GM19467 (cell line): ENCODE data around the gene PEAR1.

Source experiments
- ATAC-seq: cut with Tn5 transposase; IDR thresholded peaks from one replicate; pipeline ENCODE4 v1.9.1; 2021; ENCODE audit warnings: mild to moderate bottlenecking, moderate library complexity; ENCODE audit not compliant: unreplicated experiment

PEAR1 gene

GRCh38 chr1:156882543-156882942 is 11.0 kb upstream of the PEAR1 start:
- ATAC-seq: no peak

DNA sequence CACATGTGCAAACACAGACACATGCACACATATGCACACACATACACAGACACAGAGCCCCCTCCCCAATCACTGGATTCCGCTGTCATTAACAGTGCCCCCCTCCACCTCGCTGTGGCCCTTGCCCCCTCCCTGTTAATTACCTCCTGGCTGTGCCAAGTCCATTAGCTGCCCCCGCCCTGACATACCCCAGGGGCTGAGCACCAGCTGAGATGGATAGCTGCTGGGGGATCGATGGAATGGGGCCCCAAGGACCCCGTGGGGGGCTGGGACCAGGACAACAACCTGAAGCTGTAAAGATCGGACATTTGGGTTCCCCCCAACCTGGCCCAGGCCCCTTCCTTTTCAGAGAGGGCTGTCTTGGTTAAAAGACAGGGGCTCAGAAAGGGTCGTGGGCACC is 9.6 kb upstream of the PEAR1 start:
- no peak for ATAC-seq

GRCh38 chr1:156884560-156885184 is 8.8 kb upstream of the PEAR1 start:
- no peak for ATAC-seq

DNA sequence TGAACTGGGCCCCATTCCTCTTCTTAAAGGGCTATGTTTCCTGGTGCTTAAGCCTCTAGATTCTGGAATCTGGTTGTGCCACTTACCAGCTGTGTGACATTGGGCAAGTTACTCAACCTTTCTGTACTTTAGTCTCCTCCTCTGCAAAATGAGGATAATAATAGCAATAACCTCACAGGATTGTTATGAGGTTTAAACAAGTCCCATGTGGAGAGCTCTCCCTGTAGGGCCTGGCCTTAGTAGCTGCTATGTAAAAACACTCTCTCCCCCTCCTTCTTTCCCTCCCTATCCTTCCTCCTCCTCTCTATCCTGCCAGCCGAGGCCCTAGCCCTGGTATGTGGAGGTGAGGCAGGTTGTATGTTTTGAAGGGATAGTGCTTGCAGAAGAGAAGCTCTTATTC is 8.2 kb upstream of the PEAR1 start:
- no peak for ATAC-seq

DNA sequence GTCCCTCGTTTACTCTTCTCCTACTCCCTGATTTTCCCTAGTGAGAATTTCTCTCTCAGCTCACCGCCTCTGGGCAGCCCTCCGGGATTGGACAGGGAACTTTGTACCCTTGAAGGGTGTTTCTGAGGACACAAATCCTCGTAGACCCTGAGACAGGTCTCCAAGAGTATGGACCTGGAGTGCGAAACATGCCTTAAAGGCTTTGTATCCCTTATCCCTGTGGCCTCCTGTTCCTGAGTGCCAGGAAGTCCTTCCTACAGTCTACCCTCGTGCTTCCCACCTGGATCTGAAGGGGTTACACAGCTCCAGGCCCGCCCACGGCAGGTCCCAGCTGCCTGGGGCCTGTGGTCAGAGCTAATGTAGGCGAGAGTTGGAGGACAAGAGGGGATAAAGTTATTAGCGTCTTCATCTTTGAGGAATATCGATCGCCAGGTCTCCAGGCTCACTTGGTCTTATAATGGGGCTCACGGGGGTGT is 7.6 kb upstream of the PEAR1 start:
- ATAC-seq: no peak

- no peak for ATAC-seq
Observed at GRCh38 chr1:156886583-156887281, 6.8 kb upstream of the PEAR1 start.

- no peak for ATAC-seq
Observed at GRCh38 chr1:156887317-156887716, 6.2 kb upstream of the PEAR1 start.

GRCh38 chr1:156887734-156888133 is 5.8 kb upstream of the PEAR1 start:
- ATAC-seq: no peak

GRCh38 chr1:156889802-156890580 is 3.5 kb upstream of the PEAR1 start:
- no peak for ATAC-seq

- ATAC-seq: no peak
Observed at GRCh38 chr1:156892190-156893047, 1.1 kb upstream of the PEAR1 start.

DNA sequence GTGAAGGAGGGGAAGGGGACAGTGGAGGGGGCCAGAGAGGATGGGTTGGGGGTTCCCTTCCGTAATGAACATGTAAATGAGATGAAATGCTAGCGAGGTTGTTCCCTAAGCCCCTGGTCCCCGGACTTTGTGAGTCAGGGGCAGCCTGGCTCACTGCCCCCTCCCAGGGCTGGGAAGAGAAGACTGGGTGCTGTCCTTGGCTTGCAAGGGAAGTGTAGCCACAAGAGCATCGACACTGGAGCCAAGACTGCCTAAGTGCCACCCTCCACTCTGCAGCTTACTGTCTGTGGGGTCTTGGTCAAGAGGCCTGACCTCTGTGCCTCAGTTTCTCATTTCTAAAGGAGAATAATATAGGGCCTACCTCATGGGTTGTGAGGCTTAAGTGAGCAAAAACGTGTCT is 483 bp downstream of the PEAR1 start:
- no peak for ATAC-seq

- no peak for ATAC-seq
Observed at GRCh38 chr1:156894711-156895454, 1.4 kb downstream of the PEAR1 start.

- no peak for ATAC-seq
Observed at GRCh38 chr1:156895455-156895812, 1.9 kb downstream of the PEAR1 start.

- ATAC-seq: no peak
Observed at GRCh38 chr1:156895927-156896326, 2.4 kb downstream of the PEAR1 start.

GRCh38 chr1:156896490-156897033 is 3.0 kb downstream of the PEAR1 start:
- no peak for ATAC-seq

GRCh38 chr1:156897078-156897825 is 3.7 kb downstream of the PEAR1 start:
- no peak for ATAC-seq

DNA sequence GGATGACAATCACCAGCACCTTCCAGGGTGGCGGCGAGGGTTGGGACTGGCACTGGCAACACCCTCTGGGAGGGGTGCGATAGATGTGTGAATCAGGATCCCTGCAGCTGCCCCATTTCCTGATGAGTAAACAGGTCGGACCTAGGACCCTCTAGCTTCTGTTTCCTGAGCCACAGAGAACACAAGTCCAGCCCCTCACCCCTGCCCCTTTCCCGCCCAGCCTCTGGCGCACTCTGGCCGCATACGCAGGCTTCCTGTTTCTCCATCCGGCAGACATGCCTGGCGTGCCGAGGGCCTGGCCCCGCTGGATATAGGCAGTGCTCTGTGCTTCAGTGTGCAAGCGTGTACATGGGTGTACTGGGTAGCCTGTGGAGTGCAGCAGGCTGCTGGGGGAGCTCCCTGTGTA is 4.6 kb downstream of the PEAR1 start:
- no peak for ATAC-seq

DNA sequence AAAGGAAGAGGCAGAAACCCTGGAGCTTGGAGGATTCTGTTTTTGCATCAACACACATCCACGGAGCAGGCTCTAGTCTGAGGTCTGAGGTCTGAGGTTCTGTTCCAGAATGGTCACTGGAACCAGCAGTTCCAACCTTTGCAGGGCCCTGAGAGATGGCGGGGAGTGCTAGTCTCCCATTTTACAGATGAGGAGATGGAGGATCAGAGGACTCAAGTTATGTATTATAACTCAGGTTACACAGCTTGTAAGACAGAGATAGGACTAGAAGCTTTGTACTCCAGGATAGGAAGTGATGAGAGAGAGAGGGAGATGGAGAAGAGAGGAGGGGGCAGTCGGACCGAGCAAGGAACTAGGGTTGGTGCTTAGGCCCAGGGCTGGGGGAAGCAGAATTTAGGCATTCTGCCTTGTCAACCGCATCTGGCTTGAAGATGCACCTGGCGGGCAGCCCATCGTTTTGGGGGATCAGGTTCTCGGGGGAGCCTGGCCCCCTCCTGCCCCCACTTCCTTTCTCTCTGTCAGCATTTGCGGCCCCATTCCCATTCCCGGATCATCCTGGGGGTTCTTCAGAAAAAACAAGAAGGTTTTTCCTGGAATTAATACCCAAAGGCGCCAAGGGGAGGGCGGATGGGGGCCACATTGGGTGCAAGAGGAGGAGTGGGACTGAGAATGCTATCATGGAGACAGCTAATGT is 5.6 kb downstream of the PEAR1 start:
- no peak for ATAC-seq
